ENCODE measurements around the gene ART5.

DNA sequence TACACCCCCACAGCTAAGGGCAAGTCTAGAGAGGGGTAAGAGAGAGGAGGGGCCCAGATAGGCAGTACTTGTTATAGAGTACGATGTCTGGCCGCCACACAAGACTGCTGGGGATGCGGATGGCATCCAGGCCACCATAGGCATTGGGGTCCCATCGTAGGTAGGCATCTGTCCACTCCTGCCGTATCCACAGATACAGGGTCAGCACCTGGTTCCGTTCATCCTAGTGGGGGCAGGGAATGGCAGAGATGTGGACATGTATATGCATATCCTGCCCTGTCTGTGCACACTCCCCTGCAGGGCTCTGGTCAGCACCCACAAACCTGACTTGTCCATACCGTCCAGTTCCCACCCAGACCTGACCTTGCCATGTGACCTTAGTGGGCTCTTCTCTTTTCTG, 27.3 kb upstream of the ART5 start:
- TF ChIP-seq TAF1 (IDR thresholded peaks at IDR 0.05; ENCODE audit: borderline replicate concordance, insufficient read depth, low read length) = no peak
- TF ChIP-seq, protein P1, sequence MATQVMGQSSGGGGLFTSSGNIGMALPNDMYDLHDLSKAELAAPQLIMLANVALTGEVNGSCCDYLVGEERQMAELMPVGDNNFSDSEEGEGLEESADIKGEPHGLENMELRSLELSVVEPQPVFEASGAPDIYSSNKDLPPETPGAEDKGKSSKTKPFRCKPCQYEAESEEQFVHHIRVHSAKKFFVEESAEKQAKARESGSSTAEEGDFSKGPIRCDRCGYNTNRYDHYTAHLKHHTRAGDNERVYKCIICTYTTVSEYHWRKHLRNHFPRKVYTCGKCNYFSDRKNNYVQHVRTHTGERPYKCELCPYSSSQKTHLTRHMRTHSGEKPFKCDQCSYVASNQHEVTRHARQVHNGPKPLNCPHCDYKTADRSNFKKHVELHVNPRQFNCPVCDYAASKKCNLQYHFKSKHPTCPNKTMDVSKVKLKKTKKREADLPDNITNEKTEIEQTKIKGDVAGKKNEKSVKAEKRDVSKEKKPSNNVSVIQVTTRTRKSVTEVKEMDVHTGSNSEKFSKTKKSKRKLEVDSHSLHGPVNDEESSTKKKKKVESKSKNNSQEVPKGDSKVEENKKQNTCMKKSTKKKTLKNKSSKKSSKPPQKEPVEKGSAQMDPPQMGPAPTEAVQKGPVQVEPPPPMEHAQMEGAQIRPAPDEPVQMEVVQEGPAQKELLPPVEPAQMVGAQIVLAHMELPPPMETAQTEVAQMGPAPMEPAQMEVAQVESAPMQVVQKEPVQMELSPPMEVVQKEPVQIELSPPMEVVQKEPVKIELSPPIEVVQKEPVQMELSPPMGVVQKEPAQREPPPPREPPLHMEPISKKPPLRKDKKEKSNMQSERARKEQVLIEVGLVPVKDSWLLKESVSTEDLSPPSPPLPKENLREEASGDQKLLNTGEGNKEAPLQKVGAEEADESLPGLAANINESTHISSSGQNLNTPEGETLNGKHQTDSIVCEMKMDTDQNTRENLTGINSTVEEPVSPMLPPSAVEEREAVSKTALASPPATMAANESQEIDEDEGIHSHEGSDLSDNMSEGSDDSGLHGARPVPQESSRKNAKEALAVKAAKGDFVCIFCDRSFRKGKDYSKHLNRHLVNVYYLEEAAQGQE (IDR thresholded peaks at IDR 0.05; ENCODE audit: insufficient read depth in 1 of 2, low read depth in 2 of 2, low read length in 2 of 2) = no peak
- no peak for TF ChIP-seq POLR2AphosphoS5 (IDR thresholded peaks at IDR 0.05; ENCODE audit: low read depth, low read length)
- no peak for TF ChIP-seq SIN3A (IDR thresholded peaks at IDR 0.05; ENCODE audit: borderline replicate concordance, insufficient read depth, low read length)
- TF ChIP-seq FOXP2 (optimal IDR thresholded peaks at IDR 0.05; ENCODE audit: borderline replicate concordance, extremely low read depth, extremely low read length, insufficient read depth) = no peak
